Gastroesophageal sphincter (tissue), 4 donors: Measurements from ENCODE around the gene GSDMA. TPM values are rescaled to one million over a fixed set of nuclear protein-coding genes. Genes with fewer than 3 reads are reported as not detected.

Experiments used
- ATAC-seq: fragments of 150-250 bp; one replicate; pipeline ENCODE4 v1.9.1; 2016; ENCODE audit warnings: mild to moderate bottlenecking, moderate library complexity
- H3K27ac ChIP-seq, 4 donors: fragments of 200-600 bp; sonication (generic) in 3 of 4; 1 replicate in 3 of 4; 2 replicates in 1 of 4; pipeline ENCODE4 v1.5.1; 2016 to 2019
- H3K27me3 ChIP-seq: fragments of 200-600 bp; sonication (generic); one replicate; pipeline ENCODE4 v1.5.1; 2019
- H3K36me3 ChIP-seq, 2 donors: fragments of 200-600 bp; sonication (generic); one replicate each; pipeline ENCODE4 v1.5.1; 2019; ENCODE audit warnings: control low read depth in 1 of 2
- H3K4me1 ChIP-seq, 3 donors: fragments of 200-600 bp; sonication (generic); 1 replicate in 2 of 3; 2 replicates in 1 of 3; pipeline ENCODE4 v1.5.1; 2016 to 2019; ENCODE audit warnings: control low read depth in 2 of 3
- H3K4me3 ChIP-seq, 2 donors: fragments of 200-600 bp; sonication (generic); one replicate each; pipeline ENCODE4 v1.5.1; 2019; ENCODE audit warnings: mild to moderate bottlenecking in 1 of 2, moderate library complexity in 1 of 2
- H3K9me3 ChIP-seq, 3 donors: fragments of 200-600 bp; sonication (generic); one replicate each; pipeline ENCODE4 v1.5.1; 2017 to 2019; ENCODE audit warnings: control low read depth in 2 of 3
- EP300 ChIP-seq: sonication (generic); formaldehyde crosslinking; IDR thresholded peaks from one replicate; pipeline ENCODE4 v1.6.1; 2017; ENCODE audit warnings: antibody characterized with exemption, mild to moderate bottlenecking
- POLR2A ChIP-seq, 2 donors: fragments of 450-650 bp; IDR thresholded peaks; one replicate each; pipeline ENCODE4 v1.6.1; 2017; ENCODE audit warnings: antibody characterized with exemption in 2 of 2, mild to moderate bottlenecking in 2 of 2, moderate library complexity in 1 of 2
- POLR2AphosphoS5 ChIP-seq: sonication (generic); formaldehyde crosslinking; IDR thresholded peaks from one replicate; pipeline ENCODE4 v1.6.1; 2017; ENCODE audit warnings: antibody characterized with exemption
- WGBS, 2 donors: methylation state at CpG; one replicate each; pipeline ENCODE4 v1.1.5; 2018; ENCODE audit warnings: low coverage in 1 of 2; 5-methylcytosine and 5-hydroxymethylcytosine counted together
- total RNA-seq, 4 donors: library from RNA; depleted of rRNA; stranded (reverse); fragments of >200 nt; gene quantifications; one replicate each; pipeline ENCODE4 v1.1.0, GENCODE V29; 2016
- TF ChIP-seq, protein P1 (sequence below), 4 experiments: fragments of 200-600 bp in 2 of 4; fragments of 450-650 bp in 2 of 4; sonication (generic) in 1 of 4; IDR thresholded peaks; one replicate each; pipeline ENCODE4 v1.5.1; 2017 to 2019; ENCODE audit warnings: antibody characterized with exemption in 4 of 4, mild to moderate bottlenecking in 2 of 4, moderate library complexity in 2 of 4

Gene GSDMA
- total RNA-seq, 4 donors from 2014 or later: 0.35 to 1.6 (median 0.54) TPM; not detected in 1

DNA sequence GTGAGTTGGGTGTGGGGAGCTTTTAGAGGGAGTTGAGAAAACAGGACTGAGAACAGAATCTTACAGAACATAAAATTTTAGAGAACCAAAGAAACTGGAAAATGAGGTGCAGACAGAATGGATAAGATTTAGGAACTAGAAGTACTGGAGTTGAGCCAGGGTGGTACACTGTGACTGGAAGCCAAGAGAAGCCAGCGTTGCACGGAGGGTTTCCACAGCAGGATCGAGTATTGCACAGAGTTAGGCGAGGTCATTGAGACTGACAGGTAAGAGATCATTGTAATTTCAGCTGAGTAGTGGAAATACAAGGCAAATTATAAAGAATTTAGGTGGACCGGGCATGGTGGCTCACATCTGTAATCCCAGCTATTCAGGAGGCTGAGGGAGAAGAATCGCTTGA is 6.6 kb downstream of the GSDMA start:
- Histone ChIP-seq H3K9me3 (no peaks in the 10 kb centered on the region), H3K36me3 (no peaks in the 10 kb centered on the region), H3K27me3 (peaks cover 63% of the 10 kb centered on the region), H3K27ac (no peak overlapping the region), H3K4me1 (no peaks in the 10 kb centered on the region), H3K4me3 (no peak overlapping the region)
- TF ChIP-seq POLR2A (IDR thresholded peaks at IDR 0.05): no peak
- TF ChIP-seq POLR2AphosphoS5: no peak
- TF ChIP-seq, protein P1, sequence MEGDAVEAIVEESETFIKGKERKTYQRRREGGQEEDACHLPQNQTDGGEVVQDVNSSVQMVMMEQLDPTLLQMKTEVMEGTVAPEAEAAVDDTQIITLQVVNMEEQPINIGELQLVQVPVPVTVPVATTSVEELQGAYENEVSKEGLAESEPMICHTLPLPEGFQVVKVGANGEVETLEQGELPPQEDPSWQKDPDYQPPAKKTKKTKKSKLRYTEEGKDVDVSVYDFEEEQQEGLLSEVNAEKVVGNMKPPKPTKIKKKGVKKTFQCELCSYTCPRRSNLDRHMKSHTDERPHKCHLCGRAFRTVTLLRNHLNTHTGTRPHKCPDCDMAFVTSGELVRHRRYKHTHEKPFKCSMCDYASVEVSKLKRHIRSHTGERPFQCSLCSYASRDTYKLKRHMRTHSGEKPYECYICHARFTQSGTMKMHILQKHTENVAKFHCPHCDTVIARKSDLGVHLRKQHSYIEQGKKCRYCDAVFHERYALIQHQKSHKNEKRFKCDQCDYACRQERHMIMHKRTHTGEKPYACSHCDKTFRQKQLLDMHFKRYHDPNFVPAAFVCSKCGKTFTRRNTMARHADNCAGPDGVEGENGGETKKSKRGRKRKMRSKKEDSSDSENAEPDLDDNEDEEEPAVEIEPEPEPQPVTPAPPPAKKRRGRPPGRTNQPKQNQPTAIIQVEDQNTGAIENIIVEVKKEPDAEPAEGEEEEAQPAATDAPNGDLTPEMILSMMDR (IDR thresholded peaks at IDR 0.05): no peak
- no peak for TF ChIP-seq EP300
- 79 to 88% methylated on average over 6 of the region's 6 CpGs for WGBS, 2 donors
- ATAC-seq: no peak

DNA sequence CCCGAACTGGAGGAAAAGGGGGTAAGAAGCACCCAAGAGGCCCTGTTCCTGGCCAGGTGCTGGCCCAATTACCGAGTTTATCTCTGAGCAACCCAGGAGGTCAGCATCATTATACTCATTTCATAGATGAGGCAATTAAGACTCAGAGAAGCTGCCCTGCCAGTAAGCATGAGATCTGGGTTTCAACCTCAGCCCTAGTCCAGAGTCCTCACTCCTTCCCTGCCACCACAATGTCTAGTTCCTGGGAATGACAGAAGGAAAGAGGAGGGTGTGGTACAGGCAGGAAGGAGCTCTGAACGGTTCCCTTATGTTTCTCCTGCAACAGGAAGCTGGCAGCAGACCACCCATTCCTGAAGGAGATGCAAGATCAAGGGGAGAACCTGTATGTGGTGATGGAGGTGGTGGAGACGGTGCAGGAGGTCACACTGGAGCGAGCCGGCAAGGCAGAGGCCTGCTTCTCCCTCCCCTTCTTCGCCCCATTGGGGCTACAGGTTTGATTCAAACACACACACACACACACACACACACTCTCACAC is 7.4 kb downstream of the GSDMA start:
- ATAC-seq: no peak
- 24 to 84% methylated on average over 3 to 6 of the region's 7 CpGs for WGBS, 2 donors
- Histone ChIP-seq H3K4me1 (no peaks in the 10 kb centered on the region), H3K27ac (no peak overlapping the region), H3K27me3 (peaks cover 63% of the 10 kb centered on the region), H3K4me3 (no peak overlapping the region), H3K9me3 (no peaks in the 10 kb centered on the region), H3K36me3 (no peaks in the 10 kb centered on the region)
- TF ChIP-seq, protein P1 (IDR thresholded peaks at IDR 0.05): no peak
- no peak for TF ChIP-seq POLR2AphosphoS5
- no peak for TF ChIP-seq POLR2A (IDR thresholded peaks at IDR 0.05)
- no peak for TF ChIP-seq EP300

DNA sequence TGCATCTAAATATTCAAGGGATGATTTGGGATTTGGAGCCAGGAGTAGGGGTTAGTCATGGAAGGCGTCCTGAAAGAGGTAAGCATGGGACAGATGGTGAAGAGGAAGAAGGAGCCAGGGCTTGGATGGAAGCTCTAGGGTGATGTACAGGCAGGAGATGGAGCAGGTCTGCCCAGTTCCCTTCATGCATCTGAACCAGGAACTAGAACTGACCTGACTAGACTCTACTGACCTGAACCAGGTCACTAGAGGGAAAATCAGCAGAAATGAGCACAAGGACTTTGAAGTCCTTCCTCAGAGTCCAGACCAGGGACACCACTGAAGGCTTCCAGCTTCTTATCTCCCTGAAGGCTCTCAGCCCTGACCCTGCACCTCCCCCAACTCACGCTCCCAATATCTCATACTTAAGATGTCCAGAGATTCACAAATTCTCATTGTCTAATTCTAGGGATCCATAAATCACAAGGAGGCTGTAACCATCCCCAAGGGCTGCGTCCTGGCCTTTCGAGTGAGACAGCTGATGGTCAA is 8.3 kb downstream of the GSDMA start:
- ATAC-seq: no peak
- Histone ChIP-seq H3K4me3 (no peak overlapping the region), H3K27me3 (peaks cover 59% of the 10 kb centered on the region), H3K27ac (no peak overlapping the region), H3K36me3 (no peaks in the 10 kb centered on the region), H3K9me3 (no peaks in the 10 kb centered on the region), H3K4me1 (no peaks in the 10 kb centered on the region)
- 85 to 100% methylated on average over 1 to 2 of the region's 4 CpGs for WGBS, 2 donors
- TF ChIP-seq POLR2A (IDR thresholded peaks at IDR 0.05) (no peak), EP300 (no peak), POLR2AphosphoS5 (no peak)
- TF ChIP-seq, protein P1 (IDR thresholded peaks at IDR 0.05): no peak

DNA sequence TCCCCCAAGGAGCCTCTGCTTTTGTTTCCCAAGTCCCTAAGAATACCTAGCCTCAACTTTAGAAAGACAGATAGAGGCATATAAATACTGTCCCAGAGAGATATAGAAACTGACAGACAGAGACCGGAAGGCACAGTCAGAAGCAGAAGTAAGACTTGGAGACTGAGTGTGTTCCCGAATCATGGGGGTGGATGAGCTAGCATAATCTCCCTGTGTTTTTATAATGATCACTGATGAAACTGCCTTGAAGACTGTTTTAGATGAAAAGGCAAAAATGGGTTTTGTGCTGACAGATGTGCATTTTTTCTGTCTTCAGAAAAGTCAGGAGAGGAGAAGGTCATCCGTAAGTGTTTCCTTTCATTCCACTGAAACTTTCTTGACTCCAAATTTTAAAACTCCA is 9.5 kb downstream of the GSDMA start:
- WGBS, 2 donors: 23 to 50% methylated on average over 1 to 3 of the region's 3 CpGs

More for the DNA sequence above, 9.5 kb downstream of the GSDMA start:
- H3K4me3 ChIP-seq: no peak overlapping the region
- peaks cover 68% of the 10 kb centered on the region for H3K27me3 ChIP-seq
- H3K27ac ChIP-seq: no peak overlapping the region
- no peaks in the 10 kb centered on the region for H3K36me3 ChIP-seq
- H3K9me3 ChIP-seq: no peaks in the 10 kb centered on the region
- peak; percentile 46 for ATAC-seq
- TF ChIP-seq POLR2A (IDR thresholded peaks at IDR 0.05) (no peak), EP300 (no peak), POLR2AphosphoS5 (no peak)
- TF ChIP-seq, protein P1 (IDR thresholded peaks at IDR 0.05): no peak
- H3K4me1 ChIP-seq: no peaks in the 10 kb centered on the region
